ENCODE results near the gene IRF1.

Gene IRF1

GRCh38 chr5:132473019-132473531 lies 17.5 kb downstream of the IRF1 start:
- peak; percentile 80 for DNase-seq

- DNase-seq, result no peak
These were observed 18.1 kb downstream of the IRF1 start for GRCh38 chr5:132472431-132472830.

GRCh38 chr5:132471944-132472343 lies 18.6 kb downstream of the IRF1 start:
- no peak for DNase-seq

GRCh38 chr5:132471151-132471907 lies 19.2 kb downstream of the IRF1 start:
- peak; percentile 20 for DNase-seq

GRCh38 chr5:132470596-132470995 lies 20.0 kb downstream of the IRF1 start:
- peak; percentile 22 for DNase-seq

GRCh38 chr5:132470010-132470392 lies 20.6 kb downstream of the IRF1 start:
- DNase-seq, result no peak

- DNase-seq, result peak; percentile 16
These were observed 21.1 kb downstream of the IRF1 start for GRCh38 chr5:132469380-132470009.

- DNase-seq, result peak; percentile 11
These were observed 21.8 kb downstream of the IRF1 start for GRCh38 chr5:132468656-132469379.

- no peak for DNase-seq
These were observed 23.1 kb downstream of the IRF1 start for GRCh38 chr5:132467287-132467984.

- peak; percentile 79 for DNase-seq
These were observed 23.9 kb downstream of the IRF1 start for GRCh38 chr5:132466433-132467286.

- DNase-seq, result peak; percentile 27
These were observed 25.4 kb downstream of the IRF1 start for GRCh38 chr5:132465059-132465707.

GRCh38 chr5:132464156-132464939 lies 26.2 kb downstream of the IRF1 start:
- DNase-seq, result peak; percentile 61

GRCh38 chr5:132463811-132464155 lies 26.8 kb downstream of the IRF1 start:
- no peak for DNase-seq

- DNase-seq, result no peak
These were observed 27.5 kb downstream of the IRF1 start for GRCh38 chr5:132462856-132463745.

GRCh38 chr5:132462333-132462732 lies 28.2 kb downstream of the IRF1 start:
- no peak for DNase-seq

- DNase-seq, result no peak
These were observed 29.0 kb downstream of the IRF1 start for GRCh38 chr5:132461569-132462070.

- no peak for DNase-seq
These were observed 29.6 kb downstream of the IRF1 start for GRCh38 chr5:132460846-132461568.

GRCh38 chr5:132459983-132460838 lies 30.4 kb downstream of the IRF1 start:
- DNase-seq, result no peak

Data from stimulated activated CD8-positive, alpha-beta memory T cell treated with anti-CD3 and anti-CD28 coated beads, Interleukin-4, amount 100 ng/mL, for 48 hours (primary cell).